Measurements from ENCODE around the gene ALDH3A2.

The ALDH3A2 gene

DNA sequence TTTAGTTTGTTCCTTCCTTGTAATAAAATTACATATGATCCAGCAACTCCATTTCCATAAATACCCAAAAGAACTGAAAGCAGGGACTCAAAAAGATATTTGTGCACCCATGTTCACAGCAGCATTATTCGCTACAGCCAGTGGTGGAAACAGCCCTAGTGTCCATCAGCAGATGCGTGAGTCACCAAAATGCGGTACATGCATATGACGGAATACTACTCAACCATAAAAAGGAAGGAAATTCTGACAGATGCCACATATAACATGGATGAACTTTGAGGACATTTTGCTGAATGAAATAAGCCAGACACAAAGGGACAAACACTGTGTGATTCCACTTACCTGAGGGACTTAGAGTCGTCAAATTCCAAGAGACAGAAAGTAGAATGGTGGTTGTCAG, 76.9 kb downstream of the ALDH3A2 start:
- Histone ChIP-seq H3K36me3 (ENCODE audit: control insufficient read depth in 2 of 2, insufficient read depth in 1 of 2, low read length in 2 of 2) (no peaks in the 10 kb centered on the region), H3K4me3 (ENCODE audit: low read depth, low read length) (no peak overlapping the region), H3K9me3 (ENCODE audit: control insufficient read depth, insufficient read depth, low read depth, low read length) (no peaks in the 10 kb centered on the region), H3K4me1 (ENCODE audit: control insufficient read depth, insufficient read depth, low read length) (0 out of 2 replicates have a peak, but pooled peaks cover 2% of the 10 kb centered on the region), H3K27ac (ENCODE audit: extremely low read depth, low read depth, low read length) (no peak overlapping the region)
- ChIA-PET POLR2A (no interaction called here), CTCF (interaction anchor here (0.7 kb wide), 1 partner anchor 293 kb away, joined by 5 read pairs; no protein-coding TSS in a partner anchor)
- TF ChIP-seq GFI1B (tag by site-specific recombination; IDR thresholded peaks at IDR 0.05) (no peak), ZNF146 (tag by site-specific recombination; IDR thresholded peaks at IDR 0.05) (peak; percentile 62), ZNF184 (tag by site-specific recombination; IDR thresholded peaks at IDR 0.05) (no peak)
- TF ChIP-seq, protein P1, sequence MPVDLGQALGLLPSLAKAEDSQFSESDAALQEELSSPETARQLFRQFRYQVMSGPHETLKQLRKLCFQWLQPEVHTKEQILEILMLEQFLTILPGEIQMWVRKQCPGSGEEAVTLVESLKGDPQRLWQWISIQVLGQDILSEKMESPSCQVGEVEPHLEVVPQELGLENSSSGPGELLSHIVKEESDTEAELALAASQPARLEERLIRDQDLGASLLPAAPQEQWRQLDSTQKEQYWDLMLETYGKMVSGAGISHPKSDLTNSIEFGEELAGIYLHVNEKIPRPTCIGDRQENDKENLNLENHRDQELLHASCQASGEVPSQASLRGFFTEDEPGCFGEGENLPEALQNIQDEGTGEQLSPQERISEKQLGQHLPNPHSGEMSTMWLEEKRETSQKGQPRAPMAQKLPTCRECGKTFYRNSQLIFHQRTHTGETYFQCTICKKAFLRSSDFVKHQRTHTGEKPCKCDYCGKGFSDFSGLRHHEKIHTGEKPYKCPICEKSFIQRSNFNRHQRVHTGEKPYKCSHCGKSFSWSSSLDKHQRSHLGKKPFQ (tag by site-specific recombination; IDR thresholded peaks at IDR 0.05) = no peak

DNA sequence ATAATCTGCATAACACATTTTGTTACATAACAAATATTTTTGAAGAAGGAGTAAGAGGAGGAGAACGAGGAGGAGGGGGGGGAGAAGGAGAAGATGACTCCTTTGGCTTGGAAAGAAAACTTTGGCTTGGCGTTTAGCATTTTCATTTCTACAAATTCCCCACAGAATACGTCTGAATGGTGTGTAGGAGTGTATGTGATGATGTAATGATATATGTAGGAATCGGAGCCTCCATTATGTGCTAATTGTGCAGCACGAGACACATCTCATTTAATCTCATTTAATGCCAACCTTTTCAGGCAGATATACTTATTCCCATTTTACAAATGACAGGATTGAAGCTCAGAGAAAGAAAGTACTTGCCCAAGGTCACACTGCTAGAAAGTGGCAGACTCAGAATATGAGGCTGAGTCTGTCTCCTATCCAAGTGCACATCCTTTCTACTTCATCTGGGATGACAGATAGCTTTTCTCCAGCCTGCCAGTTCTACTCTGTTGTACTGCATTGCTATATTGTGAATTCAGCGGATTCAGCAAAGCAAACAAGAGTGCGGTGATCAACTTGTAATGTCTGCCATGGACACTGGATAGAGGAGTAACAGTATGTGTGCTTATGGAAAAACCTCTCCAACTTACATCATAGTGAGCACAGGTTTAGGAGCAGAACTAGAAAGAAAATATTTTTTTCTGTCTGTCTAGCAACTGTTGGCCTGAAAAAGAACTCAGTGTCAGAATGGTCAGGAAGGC, 78.3 kb downstream of the ALDH3A2 start:
- CTCF ChIA-PET = interaction anchor here (1.3 to 2.6 kb wide), 3 partner anchors 7 to 214 kb away, joined by 5 to 21 read pairs (median 8); no protein-coding TSS in a partner anchor
- 0 out of 2 replicates have a peak, but pooled peaks cover 2% of the 10 kb centered on the region for H3K4me1 ChIP-seq (ENCODE audit: control insufficient read depth, insufficient read depth, low read length)
- H3K9me3 ChIP-seq (ENCODE audit: control insufficient read depth, insufficient read depth, low read depth, low read length) = no peaks in the 10 kb centered on the region
- H3K4me3 ChIP-seq (ENCODE audit: low read depth, low read length) = no peak overlapping the region
- POLR2A ChIA-PET = interaction anchor here (4.1 kb wide), 1 partner anchor 79 kb away, joined by 25 read pairs; the partner anchor contains the start of gene ALDH3A2
- H3K36me3 ChIP-seq (ENCODE audit: control insufficient read depth in 2 of 2, insufficient read depth in 1 of 2, low read length in 2 of 2) = no peaks in the 10 kb centered on the region
- H3K27ac ChIP-seq (ENCODE audit: extremely low read depth, low read depth, low read length) = no peak overlapping the region
- TF ChIP-seq, protein P2, sequence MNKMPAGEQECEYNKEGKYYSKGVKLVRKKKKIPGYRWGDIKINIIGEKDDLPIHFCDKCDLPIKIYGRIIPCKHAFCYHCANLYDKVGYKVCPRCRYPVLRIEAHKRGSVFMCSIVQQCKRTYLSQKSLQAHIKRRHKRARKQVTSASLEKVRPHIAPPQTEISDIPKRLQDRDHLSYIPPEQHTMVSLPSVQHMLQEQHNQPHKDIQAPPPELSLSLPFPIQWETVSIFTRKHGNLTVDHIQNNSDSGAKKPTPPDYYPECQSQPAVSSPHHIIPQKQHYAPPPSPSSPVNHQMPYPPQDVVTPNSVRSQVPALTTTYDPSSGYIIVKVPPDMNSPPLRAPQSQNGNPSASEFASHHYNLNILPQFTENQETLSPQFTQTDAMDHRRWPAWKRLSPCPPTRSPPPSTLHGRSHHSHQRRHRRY (tag by site-specific recombination; IDR thresholded peaks at IDR 0.05) = no peak
- TF ChIP-seq SP3 (tag by site-specific recombination; IDR thresholded peaks at IDR 0.05) = no peak
- no peak for TF ChIP-seq ZNF266 (tag by site-specific recombination; IDR thresholded peaks at IDR 0.05; ENCODE audit: low read depth)
- no peak for TF ChIP-seq KLF9 (tag by site-specific recombination; IDR thresholded peaks at IDR 0.05; ENCODE audit: low read depth)
- 0 out of 2 replicates have a peak, but pooled peaks have one; percentile 20 for TF ChIP-seq ZNF133 (tag by site-specific recombination; IDR thresholded peaks at IDR 0.05)
- TF ChIP-seq GFI1B (tag by site-specific recombination; IDR thresholded peaks at IDR 0.05) = no peak
- TF ChIP-seq TCF7L2 (IDR thresholded peaks at IDR 0.05; ENCODE audit: borderline replicate concordance, low read depth, low read length) = no peak
- no peak for TF ChIP-seq ZNF169 (tag by site-specific recombination; IDR thresholded peaks at IDR 0.05)
- no peak for TF ChIP-seq ZIC2 (tag by site-specific recombination; IDR thresholded peaks at IDR 0.05)
- no peak for TF ChIP-seq ZNF354C (tag by site-specific recombination; IDR thresholded peaks at IDR 0.05; ENCODE audit: borderline replicate concordance, low read depth)
- 0 out of 2 replicates have a peak, but pooled peaks have one; percentile 18 for TF ChIP-seq ZFHX2 (tag by site-specific recombination; conservative IDR thresholded peaks at IDR 0.05)
- no peak for TF ChIP-seq ZNF830 (tag by site-specific recombination; IDR thresholded peaks at IDR 0.05; ENCODE audit: low read depth)
- TF ChIP-seq ZNF423 (tag by site-specific recombination; IDR thresholded peaks at IDR 0.05) = no peak
- no peak for TF ChIP-seq ZNF184 (tag by site-specific recombination; IDR thresholded peaks at IDR 0.05)
- TF ChIP-seq, protein P3, sequence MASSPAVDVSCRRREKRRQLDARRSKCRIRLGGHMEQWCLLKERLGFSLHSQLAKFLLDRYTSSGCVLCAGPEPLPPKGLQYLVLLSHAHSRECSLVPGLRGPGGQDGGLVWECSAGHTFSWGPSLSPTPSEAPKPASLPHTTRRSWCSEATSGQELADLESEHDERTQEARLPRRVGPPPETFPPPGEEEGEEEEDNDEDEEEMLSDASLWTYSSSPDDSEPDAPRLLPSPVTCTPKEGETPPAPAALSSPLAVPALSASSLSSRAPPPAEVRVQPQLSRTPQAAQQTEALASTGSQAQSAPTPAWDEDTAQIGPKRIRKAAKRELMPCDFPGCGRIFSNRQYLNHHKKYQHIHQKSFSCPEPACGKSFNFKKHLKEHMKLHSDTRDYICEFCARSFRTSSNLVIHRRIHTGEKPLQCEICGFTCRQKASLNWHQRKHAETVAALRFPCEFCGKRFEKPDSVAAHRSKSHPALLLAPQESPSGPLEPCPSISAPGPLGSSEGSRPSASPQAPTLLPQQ (tag by site-specific recombination; IDR thresholded peaks at IDR 0.05) = no peak
- TF ChIP-seq ZNF558 (tag by site-specific recombination; IDR thresholded peaks at IDR 0.05) = no peak
- TF ChIP-seq ZNF521 (tag by site-specific recombination; IDR thresholded peaks at IDR 0.05) = no peak
- peak; percentile 94 for TF ChIP-seq ZNF23 (tag by site-specific recombination; IDR thresholded peaks at IDR 0.05; ENCODE audit: borderline replicate concordance)
- no peak for TF ChIP-seq ZSCAN16 (tag by site-specific recombination; IDR thresholded peaks at IDR 0.05)
- no peak for TF ChIP-seq ZNF626 (tag by site-specific recombination; IDR thresholded peaks at IDR 0.05)
- TF ChIP-seq, protein P4, sequence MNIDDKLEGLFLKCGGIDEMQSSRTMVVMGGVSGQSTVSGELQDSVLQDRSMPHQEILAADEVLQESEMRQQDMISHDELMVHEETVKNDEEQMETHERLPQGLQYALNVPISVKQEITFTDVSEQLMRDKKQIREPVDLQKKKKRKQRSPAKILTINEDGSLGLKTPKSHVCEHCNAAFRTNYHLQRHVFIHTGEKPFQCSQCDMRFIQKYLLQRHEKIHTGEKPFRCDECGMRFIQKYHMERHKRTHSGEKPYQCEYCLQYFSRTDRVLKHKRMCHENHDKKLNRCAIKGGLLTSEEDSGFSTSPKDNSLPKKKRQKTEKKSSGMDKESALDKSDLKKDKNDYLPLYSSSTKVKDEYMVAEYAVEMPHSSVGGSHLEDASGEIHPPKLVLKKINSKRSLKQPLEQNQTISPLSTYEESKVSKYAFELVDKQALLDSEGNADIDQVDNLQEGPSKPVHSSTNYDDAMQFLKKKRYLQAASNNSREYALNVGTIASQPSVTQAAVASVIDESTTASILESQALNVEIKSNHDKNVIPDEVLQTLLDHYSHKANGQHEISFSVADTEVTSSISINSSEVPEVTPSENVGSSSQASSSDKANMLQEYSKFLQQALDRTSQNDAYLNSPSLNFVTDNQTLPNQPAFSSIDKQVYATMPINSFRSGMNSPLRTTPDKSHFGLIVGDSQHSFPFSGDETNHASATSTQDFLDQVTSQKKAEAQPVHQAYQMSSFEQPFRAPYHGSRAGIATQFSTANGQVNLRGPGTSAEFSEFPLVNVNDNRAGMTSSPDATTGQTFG (tag by site-specific recombination; IDR thresholded peaks at IDR 0.05; ENCODE audit: borderline replicate concordance) = no peak
- TF ChIP-seq SETDB1 (IDR thresholded peaks at IDR 0.05; ENCODE audit: insufficient read length, low read length) = peak; percentile 88
- no peak for TF ChIP-seq ZNF223 (tag by site-specific recombination; IDR thresholded peaks at IDR 0.05)
